ENCODE data around the gene TMTC4. TPM values are rescaled to one million over a fixed set of nuclear protein-coding genes. Genes with fewer than 3 reads are reported as not detected.

Gene TMTC4
- total RNA-seq, 4 donors from 2014 or later: 6.5 to 10.6 (median 7.7) TPM

GRCh38 chr13:100560498-100561157 is 114.0 kb downstream of the TMTC4 start:
- no peak for TF ChIP-seq POLR2A (IDR thresholded peaks at IDR 0.05)
- no peak for TF ChIP-seq CTCF (IDR thresholded peaks at IDR 0.05 in 4 of 5, conservative IDR thresholded peaks at IDR 0.05 in 1 of 5)
- DNase-seq (peak; percentile 10 to 32), ATAC-seq (peak; percentile 91 to 92)
- in situ Hi-C loops (cut with MboI; ENCODE audit: low sequenced_read_pairs in 4 of 4) (no loop called here), intact Hi-C loops (cut with DNase I; ENCODE audit: low total_unique reads) (no loop called here)
- no peaks in the 10 kb centered on the region for H3K27me3 ChIP-seq
- H3K36me3 ChIP-seq: no peaks in the 10 kb centered on the region
- peaks cover 8 to 13% of the 10 kb centered on the region in 2 donors for H3K4me1 ChIP-seq
- H3K4me3 ChIP-seq: no peak overlapping the region
- no peaks in the 10 kb centered on the region for H3K9me3 ChIP-seq
- H3K27ac ChIP-seq: peak overlapping the region; percentile 28 to 76 (median 58)

- TF ChIP-seq POLR2A (IDR thresholded peaks at IDR 0.05): no peak
- Histone ChIP-seq H3K4me1 (peaks cover 8 to 13% of the 10 kb centered on the region in 2 donors), H3K4me3 (no peak overlapping the region), H3K27ac (peak overlapping the region in 3 of 4 donors; percentile 50 to 76 (median 67)), H3K36me3 (no peaks in the 10 kb centered on the region), H3K27me3 (no peaks in the 10 kb centered on the region), H3K9me3 (no peaks in the 10 kb centered on the region)
- DNase-seq (no peak), ATAC-seq (no peak)
- intact Hi-C loops (cut with DNase I; ENCODE audit: low total_unique reads) (no loop called here), in situ Hi-C loops (cut with MboI; ENCODE audit: low sequenced_read_pairs in 4 of 4) (no loop called here)
Observed at GRCh38 chr13:100559886-100560285, 114.7 kb downstream of the TMTC4 start.

Other genes starting within 250 kb of the TMTC4 start
- gene GGACT, start 86.0 kb downstream of the TMTC4 start, total RNA-seq: 1 to 10 TPM in 1 of 4 donors, under 1 TPM in 3; 0.56 to 1.5 (median 0.83) TPM

All from gastrocnemius medialis (tissue), 4 donors.